HepG2 (cell line): ENCODE measurements around the gene FCER1G. TPM values are rescaled to one million over a fixed set of nuclear protein-coding genes. Genes with fewer than 3 reads are reported as not detected.

Experiments used
- CCDC6 ChIP-seq: sonication (generic); formaldehyde crosslinking; IDR thresholded peaks from 2 replicates; pipeline ENCODE4 v1.8.1; 2022; ENCODE audit warnings: mild to moderate bottlenecking, missing genetic modification reagents, moderate library complexity
- KDM4B ChIP-seq: sonication (generic); formaldehyde crosslinking; IDR thresholded peaks from 2 replicates; pipeline ENCODE4 v1.4.0; 2020; ENCODE audit warnings: missing genetic modification reagents
- MED1 ChIP-seq: sonication (generic); formaldehyde crosslinking; IDR thresholded peaks from 2 replicates; pipeline ENCODE4 v1.4.0; 2020; ENCODE audit warnings: missing genetic modification reagents
- SNAI1 ChIP-seq: sonication (generic); formaldehyde crosslinking; IDR thresholded peaks from 2 replicates; pipeline ENCODE4 v1.5.0; 2020; ENCODE audit warnings: mild to moderate bottlenecking, missing genetic modification reagents, borderline replicate concordance
- TSC22D2 ChIP-seq: sonication (generic); formaldehyde crosslinking; IDR thresholded peaks from 2 replicates; pipeline ENCODE4 v1.5.1; 2020; ENCODE audit warnings: missing genetic modification reagents, mild to moderate bottlenecking, borderline replicate concordance
- ZNF10 ChIP-seq: sonication (generic); formaldehyde crosslinking; IDR thresholded peaks from 2 replicates; pipeline ENCODE4 v1.4.0; 2020; ENCODE audit warnings: mild to moderate bottlenecking, low read depth, missing genetic modification reagents, borderline replicate concordance
- ZNF543 ChIP-seq: sonication (generic); formaldehyde crosslinking; IDR thresholded peaks from 2 replicates; pipeline ENCODE4 v1.4.0; 2020; ENCODE audit warnings: mild to moderate bottlenecking, missing genetic modification reagents
- ZNF644 ChIP-seq: IDR thresholded peaks from 2 replicates; pipeline ENCODE4 v1.6.1; 2016; ENCODE audit warnings: low read depth
- ZSCAN30 ChIP-seq: sonication (generic); formaldehyde crosslinking; IDR thresholded peaks from 2 replicates; pipeline ENCODE4 v1.5.0; 2020; ENCODE audit warnings: mild to moderate bottlenecking, missing genetic modification reagents
- polyA plus RNA-seq, 8 experiments: library from polyadenylated mRNA; depleted of rRNA in 3 of 8; stranded (reverse) in 7 of 8; unstranded in 1 of 8; fragments of >200 nt; fragmentation: Illumina TruSeq in 4 of 8; extraction: Trizol in 4 of 8; gene quantifications; 2 replicates each; pipeline versions ENCODE4 v1.2.1 to v1.2.3, GENCODE V29; 2011 to 2016; ENCODE audit warnings: low read depth in 4 of 8, missing spikeins in 1 of 8, mixed read lengths in 1 of 8; ENCODE audit not compliant: insufficient read depth in 1 of 8
- total RNA-seq, 5 experiments: library from RNA; depleted of rRNA; stranded (reverse); fragments of >200 nt; fragmentation: Illumina TruSeq; extraction: Trizol; gene quantifications; 2 replicates each; pipeline ENCODE4 v1.2.3, GENCODE V29; 2016; ENCODE audit warnings: low read depth in 1 of 5
- TF ChIP-seq, protein P1 (sequence below), 2 experiments: sonication (generic) in 1 of 2; formaldehyde crosslinking in 1 of 2; IDR thresholded peaks; 2 replicates each; pipeline versions ENCODE4 v1.4.0 to v1.6.1; 2018 to 2020; ENCODE audit warnings: missing genetic modification reagents in 2 of 2, borderline replicate concordance in 1 of 2, low read depth in 1 of 2, mild to moderate bottlenecking in 1 of 2, missing biosample characterization in 1 of 2
- TF ChIP-seq, protein P2 (sequence below): sonication (generic); formaldehyde crosslinking; conservative IDR thresholded peaks from 2 replicates; pipeline ENCODE4 v1.8.0; 2022; ENCODE audit warnings: low read depth, missing genetic modification reagents
- TF ChIP-seq, protein P3 (sequence below): sonication (generic); formaldehyde crosslinking; IDR thresholded peaks from 2 replicates; pipeline ENCODE4 v1.4.0; 2020; ENCODE audit warnings: missing genetic modification reagents, mild to moderate bottlenecking, borderline replicate concordance
- TF ChIP-seq, protein P4 (sequence below): sonication (generic); formaldehyde crosslinking; IDR thresholded peaks from 2 replicates; pipeline ENCODE4 v1.4.0; 2020; ENCODE audit warnings: mild to moderate bottlenecking, missing genetic modification reagents
- TF ChIP-seq, protein P5 (sequence below): sonication (generic); formaldehyde crosslinking; IDR thresholded peaks from 2 replicates; pipeline ENCODE4 v1.8.0; 2022; ENCODE audit warnings: mild to moderate bottlenecking, missing genetic modification reagents; ENCODE audit not compliant: insufficient replicate concordance
- TF ChIP-seq, protein P6 (sequence below): sonication (generic); formaldehyde crosslinking; IDR thresholded peaks from 2 replicates; pipeline ENCODE4 v1.4.0; 2020; ENCODE audit warnings: missing genetic modification reagents

FCER1G gene
- total and polyA plus RNA-seq, 2 of the 13 experiments (the other 11 are each of a cell fraction or from before 2014, with no cell fraction given) = 1.3 to 6.4 TPM

DNA sequence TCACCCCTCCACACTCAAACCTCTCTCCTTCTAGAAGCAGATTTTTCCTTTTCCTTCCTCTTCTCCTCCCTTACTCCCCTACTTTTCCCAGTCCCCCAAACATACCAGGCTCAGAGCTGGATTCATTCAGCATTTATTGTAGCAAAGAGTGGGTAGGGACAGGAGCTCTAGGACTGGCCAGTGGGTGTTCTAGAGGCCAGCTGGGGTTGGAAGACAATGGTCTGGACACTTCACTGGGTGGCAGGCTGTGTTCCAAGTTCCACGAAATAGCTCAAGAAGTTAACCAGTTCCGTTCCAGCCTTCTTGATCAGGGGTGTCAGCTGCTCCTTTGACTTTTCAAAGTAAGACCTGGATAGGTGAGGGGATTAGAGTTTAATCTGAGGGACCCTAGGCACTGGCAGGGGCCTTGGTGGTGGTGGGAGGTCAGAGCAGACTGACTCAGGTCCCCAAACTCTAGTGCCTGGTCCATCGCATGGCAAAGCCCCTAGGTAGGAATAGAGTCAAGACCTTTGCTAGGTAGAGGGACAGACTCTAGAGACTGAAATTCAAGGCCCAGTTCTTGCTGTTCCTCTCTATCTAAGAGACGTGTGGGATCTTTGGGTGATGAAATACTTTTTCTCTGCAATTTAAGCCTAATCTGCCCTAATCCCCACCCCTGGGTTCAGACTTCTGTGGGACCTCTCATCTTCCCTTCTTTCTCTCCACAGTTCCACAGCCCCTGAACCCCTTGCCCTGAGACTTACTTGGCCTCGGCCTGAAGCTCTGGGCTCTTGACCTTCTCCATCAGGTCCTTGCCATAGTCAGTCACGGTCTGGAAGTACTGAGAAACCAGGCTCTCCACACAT lies 7.3 kb downstream of the FCER1G start (continued):
- TF ChIP-seq, protein P1, sequence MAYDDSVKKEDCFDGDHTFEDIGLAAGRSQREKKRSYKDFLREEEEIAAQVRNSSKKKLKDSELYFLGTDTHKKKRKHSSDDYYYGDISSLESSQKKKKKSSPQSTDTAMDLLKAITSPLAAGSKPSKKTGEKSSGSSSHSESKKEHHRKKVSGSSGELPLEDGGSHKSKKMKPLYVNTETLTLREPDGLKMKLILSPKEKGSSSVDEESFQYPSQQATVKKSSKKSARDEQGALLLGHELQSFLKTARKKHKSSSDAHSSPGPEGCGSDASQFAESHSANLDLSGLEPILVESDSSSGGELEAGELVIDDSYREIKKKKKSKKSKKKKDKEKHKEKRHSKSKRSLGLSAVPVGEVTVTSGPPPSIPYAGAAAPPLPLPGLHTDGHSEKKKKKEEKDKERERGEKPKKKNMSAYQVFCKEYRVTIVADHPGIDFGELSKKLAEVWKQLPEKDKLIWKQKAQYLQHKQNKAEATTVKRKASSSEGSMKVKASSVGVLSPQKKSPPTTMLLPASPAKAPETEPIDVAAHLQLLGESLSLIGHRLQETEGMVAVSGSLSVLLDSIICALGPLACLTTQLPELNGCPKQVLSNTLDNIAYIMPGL (CRISPR knock-in tag; IDR thresholded peaks at IDR 0.05; ENCODE audit: borderline replicate concordance in 1 of 2, low read depth in 1 of 2) = peak in 1 of 2 experiments; percentile 33; a peak in 1 of 4 replicates
- TF ChIP-seq, protein P2, sequence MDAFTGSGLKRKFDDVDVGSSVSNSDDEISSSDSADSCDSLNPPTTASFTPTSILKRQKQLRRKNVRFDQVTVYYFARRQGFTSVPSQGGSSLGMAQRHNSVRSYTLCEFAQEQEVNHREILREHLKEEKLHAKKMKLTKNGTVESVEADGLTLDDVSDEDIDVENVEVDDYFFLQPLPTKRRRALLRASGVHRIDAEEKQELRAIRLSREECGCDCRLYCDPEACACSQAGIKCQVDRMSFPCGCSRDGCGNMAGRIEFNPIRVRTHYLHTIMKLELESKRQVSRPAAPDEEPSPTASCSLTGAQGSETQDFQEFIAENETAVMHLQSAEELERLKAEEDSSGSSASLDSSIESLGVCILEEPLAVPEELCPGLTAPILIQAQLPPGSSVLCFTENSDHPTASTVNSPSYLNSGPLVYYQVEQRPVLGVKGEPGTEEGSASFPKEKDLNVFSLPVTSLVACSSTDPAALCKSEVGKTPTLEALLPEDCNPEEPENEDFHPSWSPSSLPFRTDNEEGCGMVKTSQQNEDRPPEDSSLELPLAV (CRISPR knock-in tag) = no peak
- TF ChIP-seq SNAI1 (CRISPR knock-in tag) (peak; percentile 59; the same call in 1 of the 2 replicates), MED1 (CRISPR knock-in tag) (peak; percentile 9; the same call in 1 of the 2 replicates), CCDC6 (CRISPR knock-in tag) (peak; percentile 20; the same call in 1 of the 2 replicates), ZNF543 (no peak), KDM4B (0 out of 2 replicates have a peak, but pooled peaks have one; percentile 21), ZNF644 (CRISPR knock-in tag) (no peak), ZNF10 (CRISPR knock-in tag) (no peak), ZSCAN30 (CRISPR knock-in tag) (peak; percentile 52; the same call in 1 of the 2 replicates), TSC22D2 (peak; percentile 52; the same call in 1 of the 2 replicates)
- TF ChIP-seq, protein P3, sequence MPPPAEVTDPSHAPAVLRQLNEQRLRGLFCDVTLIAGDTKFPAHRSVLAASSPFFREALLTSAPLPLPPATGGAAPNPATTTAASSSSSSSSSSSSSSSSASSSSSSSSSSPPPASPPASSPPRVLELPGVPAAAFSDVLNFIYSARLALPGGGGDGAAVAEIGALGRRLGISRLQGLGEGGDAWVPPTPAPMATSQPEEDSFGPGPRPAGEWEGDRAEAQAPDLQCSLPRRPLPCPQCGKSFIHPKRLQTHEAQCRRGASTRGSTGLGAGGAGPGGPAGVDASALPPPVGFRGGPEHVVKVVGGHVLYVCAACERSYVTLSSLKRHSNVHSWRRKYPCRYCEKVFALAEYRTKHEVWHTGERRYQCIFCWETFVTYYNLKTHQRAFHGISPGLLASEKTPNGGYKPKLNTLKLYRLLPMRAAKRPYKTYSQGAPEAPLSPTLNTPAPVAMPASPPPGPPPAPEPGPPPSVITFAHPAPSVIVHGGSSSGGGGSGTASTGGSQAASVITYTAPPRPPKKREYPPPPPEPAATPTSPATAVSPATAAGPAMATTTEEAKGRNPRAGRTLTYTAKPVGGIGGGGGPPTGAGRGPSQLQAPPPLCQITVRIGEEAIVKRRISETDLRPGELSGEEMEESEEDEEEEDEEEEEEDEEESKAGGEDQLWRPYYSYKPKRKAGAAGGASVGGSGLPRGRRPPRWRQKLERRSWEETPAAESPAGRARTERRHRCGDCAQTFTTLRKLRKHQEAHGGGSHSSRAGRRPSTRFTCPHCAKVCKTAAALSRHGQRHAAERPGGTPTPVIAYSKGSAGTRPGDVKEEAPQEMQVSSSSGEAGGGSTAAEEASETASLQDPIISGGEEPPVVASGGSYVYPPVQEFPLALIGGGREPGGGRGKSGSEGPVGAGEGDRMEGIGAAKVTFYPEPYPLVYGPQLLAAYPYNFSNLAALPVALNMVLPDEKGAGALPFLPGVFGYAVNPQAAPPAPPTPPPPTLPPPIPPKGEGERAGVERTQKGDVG (CRISPR knock-in tag) = no peak
- TF ChIP-seq, protein P4, sequence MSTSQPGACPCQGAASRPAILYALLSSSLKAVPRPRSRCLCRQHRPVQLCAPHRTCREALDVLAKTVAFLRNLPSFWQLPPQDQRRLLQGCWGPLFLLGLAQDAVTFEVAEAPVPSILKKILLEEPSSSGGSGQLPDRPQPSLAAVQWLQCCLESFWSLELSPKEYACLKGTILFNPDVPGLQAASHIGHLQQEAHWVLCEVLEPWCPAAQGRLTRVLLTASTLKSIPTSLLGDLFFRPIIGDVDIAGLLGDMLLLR = 0 out of 2 replicates have a peak, but pooled peaks have one; percentile 29
- TF ChIP-seq, protein P5, sequence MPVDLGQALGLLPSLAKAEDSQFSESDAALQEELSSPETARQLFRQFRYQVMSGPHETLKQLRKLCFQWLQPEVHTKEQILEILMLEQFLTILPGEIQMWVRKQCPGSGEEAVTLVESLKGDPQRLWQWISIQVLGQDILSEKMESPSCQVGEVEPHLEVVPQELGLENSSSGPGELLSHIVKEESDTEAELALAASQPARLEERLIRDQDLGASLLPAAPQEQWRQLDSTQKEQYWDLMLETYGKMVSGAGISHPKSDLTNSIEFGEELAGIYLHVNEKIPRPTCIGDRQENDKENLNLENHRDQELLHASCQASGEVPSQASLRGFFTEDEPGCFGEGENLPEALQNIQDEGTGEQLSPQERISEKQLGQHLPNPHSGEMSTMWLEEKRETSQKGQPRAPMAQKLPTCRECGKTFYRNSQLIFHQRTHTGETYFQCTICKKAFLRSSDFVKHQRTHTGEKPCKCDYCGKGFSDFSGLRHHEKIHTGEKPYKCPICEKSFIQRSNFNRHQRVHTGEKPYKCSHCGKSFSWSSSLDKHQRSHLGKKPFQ = peak; percentile 8
- TF ChIP-seq, protein P6, sequence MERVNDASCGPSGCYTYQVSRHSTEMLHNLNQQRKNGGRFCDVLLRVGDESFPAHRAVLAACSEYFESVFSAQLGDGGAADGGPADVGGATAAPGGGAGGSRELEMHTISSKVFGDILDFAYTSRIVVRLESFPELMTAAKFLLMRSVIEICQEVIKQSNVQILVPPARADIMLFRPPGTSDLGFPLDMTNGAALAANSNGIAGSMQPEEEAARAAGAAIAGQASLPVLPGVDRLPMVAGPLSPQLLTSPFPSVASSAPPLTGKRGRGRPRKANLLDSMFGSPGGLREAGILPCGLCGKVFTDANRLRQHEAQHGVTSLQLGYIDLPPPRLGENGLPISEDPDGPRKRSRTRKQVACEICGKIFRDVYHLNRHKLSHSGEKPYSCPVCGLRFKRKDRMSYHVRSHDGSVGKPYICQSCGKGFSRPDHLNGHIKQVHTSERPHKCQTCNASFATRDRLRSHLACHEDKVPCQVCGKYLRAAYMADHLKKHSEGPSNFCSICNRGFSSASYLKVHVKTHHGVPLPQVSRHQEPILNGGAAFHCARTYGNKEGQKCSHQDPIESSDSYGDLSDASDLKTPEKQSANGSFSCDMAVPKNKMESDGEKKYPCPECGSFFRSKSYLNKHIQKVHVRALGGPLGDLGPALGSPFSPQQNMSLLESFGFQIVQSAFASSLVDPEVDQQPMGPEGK = 0 out of 2 replicates have a peak, but pooled peaks have one; percentile 1
